ENCODE results near the gene CCDC14. TPM values are rescaled to one million over a fixed set of nuclear protein-coding genes. Genes with fewer than 3 reads are reported as not detected.

CCDC14 gene
- polyA plus RNA-seq, 3 donors: 1.1 to 37.2 (median 4.0) TPM

DNA sequence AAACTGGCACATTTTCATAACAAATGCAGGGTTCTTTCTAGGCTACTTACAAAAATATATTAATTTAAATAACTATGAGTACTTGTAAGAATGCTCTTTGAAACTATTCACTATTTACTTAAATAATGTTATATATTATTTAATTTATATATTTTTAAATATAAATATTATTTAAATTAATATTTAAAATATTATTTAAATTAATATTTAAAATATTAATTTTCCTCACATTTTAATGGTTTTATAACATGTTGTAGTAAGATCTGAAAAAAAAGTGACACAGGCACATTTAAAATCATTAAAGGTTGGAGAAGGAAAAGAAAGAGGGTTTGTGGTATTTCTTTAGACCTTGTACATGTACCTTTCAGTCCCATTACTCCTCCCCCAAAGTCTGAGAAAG is 34.6 kb downstream of the CCDC14 start:
- Histone ChIP-seq H3K4me3 (replicated peaks in 1 of 3; ENCODE audit: low read depth in 2 of 3, low read length in 3 of 3) (no peak overlapping the region), H3K9ac (ENCODE audit: insufficient read depth, low read length, poor library complexity, severe bottlenecking) (no peak overlapping the region), H3K4me1 (ENCODE audit: control insufficient read depth in 1 of 2, insufficient read depth in 2 of 2, low read length in 2 of 2) (no peaks in the 10 kb centered on the region), H3K36me3 (replicated peaks in 1 of 2; ENCODE audit: control insufficient read depth in 1 of 2, insufficient read depth in 2 of 2, low read length in 2 of 2) (peaks cover 17 to 59% of the 10 kb centered on the region in 2 donors), H2AFZ (ENCODE audit: insufficient read depth, low read depth, low read length, poor library complexity, severe bottlenecking) (no peak overlapping the region), H3K27ac (ENCODE audit: low read depth in 1 of 2, low read length in 2 of 2) (no peak overlapping the region), H3K79me2 (ENCODE audit: insufficient read depth, low read length) (no peaks in the 10 kb centered on the region), H4K20me1 (ENCODE audit: insufficient read depth, low read length) (no peaks in the 10 kb centered on the region), H3K4me2 (replicated peaks; ENCODE audit: extremely low read depth, low read length, poor library complexity, severe bottlenecking) (no peak overlapping the region), H3K9me3 (replicated peaks in 1 of 2; ENCODE audit: control insufficient read depth in 1 of 2, insufficient read depth in 1 of 2, low read length in 2 of 2) (peaks cover 4 to 13% of the 10 kb centered on the region in 2 donors), H3K27me3 (ENCODE audit: control insufficient read depth in 2 of 2, insufficient read depth in 2 of 2, low read length in 2 of 2) (no peaks in the 10 kb centered on the region)
- H3K27me3 Mint-ChIP-seq (ENCODE audit: low read depth in 3 of 3): no peaks in the 10 kb centered on the region
- TF ChIP-seq, protein P1, sequence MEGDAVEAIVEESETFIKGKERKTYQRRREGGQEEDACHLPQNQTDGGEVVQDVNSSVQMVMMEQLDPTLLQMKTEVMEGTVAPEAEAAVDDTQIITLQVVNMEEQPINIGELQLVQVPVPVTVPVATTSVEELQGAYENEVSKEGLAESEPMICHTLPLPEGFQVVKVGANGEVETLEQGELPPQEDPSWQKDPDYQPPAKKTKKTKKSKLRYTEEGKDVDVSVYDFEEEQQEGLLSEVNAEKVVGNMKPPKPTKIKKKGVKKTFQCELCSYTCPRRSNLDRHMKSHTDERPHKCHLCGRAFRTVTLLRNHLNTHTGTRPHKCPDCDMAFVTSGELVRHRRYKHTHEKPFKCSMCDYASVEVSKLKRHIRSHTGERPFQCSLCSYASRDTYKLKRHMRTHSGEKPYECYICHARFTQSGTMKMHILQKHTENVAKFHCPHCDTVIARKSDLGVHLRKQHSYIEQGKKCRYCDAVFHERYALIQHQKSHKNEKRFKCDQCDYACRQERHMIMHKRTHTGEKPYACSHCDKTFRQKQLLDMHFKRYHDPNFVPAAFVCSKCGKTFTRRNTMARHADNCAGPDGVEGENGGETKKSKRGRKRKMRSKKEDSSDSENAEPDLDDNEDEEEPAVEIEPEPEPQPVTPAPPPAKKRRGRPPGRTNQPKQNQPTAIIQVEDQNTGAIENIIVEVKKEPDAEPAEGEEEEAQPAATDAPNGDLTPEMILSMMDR (IDR thresholded peaks at IDR 0.05): no peak
- no peak overlapping the region for H3K27ac Mint-ChIP-seq
- H3K9me3 Mint-ChIP-seq: peaks cover 12 to 22% (median 15%) of the 10 kb centered on the region in 7 donors
- intact Hi-C loops (cut with micrococcal nuclease): no loop called here
- no peak for DNase-seq
- no peaks in the 10 kb centered on the region for H3K4me1 Mint-ChIP-seq
- peaks cover 51 to 66% of the 10 kb centered on the region in 2 donors for H3K36me3 Mint-ChIP-seq
- H3K4me3 Mint-ChIP-seq: no peak overlapping the region

DNA sequence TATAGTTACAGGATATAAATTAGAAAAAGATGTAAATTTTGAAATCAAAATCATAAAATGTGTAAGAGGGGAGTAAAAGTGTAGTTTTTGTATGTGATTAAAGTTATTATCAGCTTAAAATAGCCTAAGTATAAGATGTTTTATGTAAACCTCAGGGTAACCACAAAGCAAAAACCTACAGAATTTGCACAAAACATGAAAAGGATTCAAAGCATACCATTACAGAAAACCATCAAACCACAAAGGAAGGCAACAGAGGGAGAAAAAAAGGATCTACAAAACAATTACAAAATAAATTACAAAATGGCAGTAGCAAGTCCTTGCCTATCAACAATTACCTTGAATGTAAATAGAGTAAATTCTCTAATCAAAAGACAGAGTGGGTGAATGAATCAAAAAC is 40.2 kb downstream of the CCDC14 start:
- Histone ChIP-seq H3K4me1 (ENCODE audit: control insufficient read depth in 1 of 2, insufficient read depth in 2 of 2, low read length in 2 of 2) (no peaks in the 10 kb centered on the region), H4K20me1 (ENCODE audit: insufficient read depth, low read length) (no peaks in the 10 kb centered on the region), H3K9me3 (replicated peaks in 1 of 2; ENCODE audit: control insufficient read depth in 1 of 2, insufficient read depth in 1 of 2, low read length in 2 of 2) (peaks cover 12 to 28% of the 10 kb centered on the region in 2 donors), H3K9ac (ENCODE audit: insufficient read depth, low read length, poor library complexity, severe bottlenecking) (no peak overlapping the region), H3K4me3 (replicated peaks in 1 of 3; ENCODE audit: low read depth in 2 of 3, low read length in 3 of 3) (no peak overlapping the region), H3K4me2 (replicated peaks; ENCODE audit: extremely low read depth, low read length, poor library complexity, severe bottlenecking) (no peak overlapping the region), H3K79me2 (ENCODE audit: insufficient read depth, low read length) (no peaks in the 10 kb centered on the region), H3K27ac (ENCODE audit: low read depth in 1 of 2, low read length in 2 of 2) (no peak overlapping the region), H3K27me3 (ENCODE audit: control insufficient read depth in 2 of 2, insufficient read depth in 2 of 2, low read length in 2 of 2) (no peaks in the 10 kb centered on the region), H3K36me3 (replicated peaks in 1 of 2; ENCODE audit: control insufficient read depth in 1 of 2, insufficient read depth in 2 of 2, low read length in 2 of 2) (peaks cover 11 to 61% of the 10 kb centered on the region in 2 donors), H2AFZ (ENCODE audit: insufficient read depth, low read depth, low read length, poor library complexity, severe bottlenecking) (no peak overlapping the region)
- Mint-ChIP-seq H3K4me1 (no peaks in the 10 kb centered on the region), H3K27ac (no peak overlapping the region), H3K4me3 (no peak overlapping the region), H3K36me3 (peaks cover 52 to 77% of the 10 kb centered on the region in 2 donors), H3K27me3 (ENCODE audit: low read depth in 3 of 3) (no peaks in the 10 kb centered on the region), H3K9me3 (peaks cover 22 to 37% (median 29%) of the 10 kb centered on the region in 7 donors)
- TF ChIP-seq, protein P1 (IDR thresholded peaks at IDR 0.05): no peak
- no peak for DNase-seq
- intact Hi-C loops (cut with micrococcal nuclease): no loop called here

All from CD14-positive monocyte (primary cell).